RWPE1 (cell line): ENCODE results near the gene POU6F2.

Experiments used
- CTCF ChIA-PET: fragments of 350-600 bp; sonication (Branson Sonifier 250); formaldehyde crosslinking; extraction: SDS; loops from one replicate; lab custom pipeline; 2021; lab: Yijun Ruan, JAX
- POLR2A ChIA-PET: fragments of 400-600 bp; formaldehyde crosslinking; extraction: SDS; loops from one replicate; lab custom pipeline; 2020; ENCODE audit warnings: antibody characterized with exemption; ENCODE audit not compliant: low non-redundant PET; lab: Yijun Ruan, JAX
- DNase-seq: peaks from one replicate; pipeline ENCODE4 v3.0.0; 2012; ENCODE audit warnings: low spot score
- H3K27ac ChIP-seq: fragments of 450-650 bp; 2 replicates; pipeline ENCODE4 v1.5.1; 2017
- TF ChIP-seq, protein P1 (sequence below): fragments of 450-650 bp; conservative IDR thresholded peaks from 2 replicates; pipeline ENCODE4 v1.5.1; 2017; ENCODE audit warnings: low read depth, mild to moderate bottlenecking

The POU6F2 gene

DNA sequence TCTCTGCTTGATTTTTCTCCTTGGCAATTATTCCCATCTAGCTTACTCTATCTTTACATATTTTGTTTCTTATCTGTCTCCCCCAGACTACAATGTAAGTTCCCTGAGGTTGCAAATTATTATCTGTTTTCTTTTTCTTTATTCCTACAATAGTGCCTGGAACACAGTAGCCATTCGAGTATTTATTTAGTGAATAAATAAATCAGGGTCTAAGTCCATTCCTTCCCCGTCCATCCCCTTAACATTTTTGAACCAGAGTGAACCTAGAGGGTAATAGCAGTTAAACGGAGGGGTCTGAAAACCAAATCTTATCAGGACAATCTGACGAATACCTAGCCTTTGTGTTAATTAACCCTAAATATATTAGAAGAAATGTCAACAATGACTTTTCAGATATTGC is 335.7 kb downstream of the POU6F2 start:
- no peak overlapping the region for H3K27ac ChIP-seq
- DNase-seq: no peak
- ChIA-PET POLR2A (no interaction called here), CTCF (no interaction called here)
- TF ChIP-seq, protein P1, sequence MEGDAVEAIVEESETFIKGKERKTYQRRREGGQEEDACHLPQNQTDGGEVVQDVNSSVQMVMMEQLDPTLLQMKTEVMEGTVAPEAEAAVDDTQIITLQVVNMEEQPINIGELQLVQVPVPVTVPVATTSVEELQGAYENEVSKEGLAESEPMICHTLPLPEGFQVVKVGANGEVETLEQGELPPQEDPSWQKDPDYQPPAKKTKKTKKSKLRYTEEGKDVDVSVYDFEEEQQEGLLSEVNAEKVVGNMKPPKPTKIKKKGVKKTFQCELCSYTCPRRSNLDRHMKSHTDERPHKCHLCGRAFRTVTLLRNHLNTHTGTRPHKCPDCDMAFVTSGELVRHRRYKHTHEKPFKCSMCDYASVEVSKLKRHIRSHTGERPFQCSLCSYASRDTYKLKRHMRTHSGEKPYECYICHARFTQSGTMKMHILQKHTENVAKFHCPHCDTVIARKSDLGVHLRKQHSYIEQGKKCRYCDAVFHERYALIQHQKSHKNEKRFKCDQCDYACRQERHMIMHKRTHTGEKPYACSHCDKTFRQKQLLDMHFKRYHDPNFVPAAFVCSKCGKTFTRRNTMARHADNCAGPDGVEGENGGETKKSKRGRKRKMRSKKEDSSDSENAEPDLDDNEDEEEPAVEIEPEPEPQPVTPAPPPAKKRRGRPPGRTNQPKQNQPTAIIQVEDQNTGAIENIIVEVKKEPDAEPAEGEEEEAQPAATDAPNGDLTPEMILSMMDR: no peak

DNA sequence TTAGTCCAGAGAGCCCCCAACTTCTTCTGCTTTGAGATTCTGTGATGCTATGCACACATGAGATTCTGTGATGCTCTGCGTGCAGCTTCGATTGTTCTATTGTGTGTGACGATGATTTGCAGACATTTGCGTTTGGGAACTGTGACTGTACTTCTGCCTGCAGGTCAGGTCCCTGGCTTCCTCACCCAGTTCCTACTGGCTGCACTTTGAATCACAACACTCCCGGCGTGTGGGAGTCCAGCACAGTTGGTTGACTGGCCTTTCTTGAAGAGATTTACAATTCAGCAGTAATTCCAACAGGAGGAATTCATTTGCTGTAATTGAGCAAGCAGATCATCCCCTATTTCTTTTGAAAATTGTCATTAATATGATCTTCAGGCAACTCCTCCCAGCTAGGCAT is 336.3 kb downstream of the POU6F2 start:
- ChIA-PET CTCF (no interaction called here), POLR2A (no interaction called here)
- no peak for DNase-seq
- no peak overlapping the region for H3K27ac ChIP-seq
- TF ChIP-seq, protein P1: no peak

DNA sequence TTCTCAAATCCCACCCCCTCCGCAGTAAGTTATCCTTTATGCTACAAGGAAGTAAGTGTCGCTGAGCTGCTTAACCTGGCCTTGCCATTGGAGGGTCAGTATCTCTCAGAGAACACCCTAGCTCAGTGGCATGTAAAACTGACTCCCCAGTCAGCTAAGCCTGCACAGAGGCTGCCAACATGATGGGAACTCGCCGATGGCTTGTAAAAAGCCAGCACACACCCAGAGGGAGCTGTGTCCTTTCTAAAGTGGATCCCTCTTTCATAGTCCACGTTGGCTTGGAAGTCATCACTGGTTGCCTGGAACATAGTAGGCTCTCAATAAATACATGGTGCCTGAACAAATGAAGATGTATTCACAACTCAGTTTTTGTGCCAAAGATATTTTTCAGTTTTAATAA is 339.4 kb downstream of the POU6F2 start:
- no peak for DNase-seq
- no peak overlapping the region for H3K27ac ChIP-seq
- ChIA-PET POLR2A (no interaction called here), CTCF (no interaction called here)
- TF ChIP-seq, protein P1: no peak

DNA sequence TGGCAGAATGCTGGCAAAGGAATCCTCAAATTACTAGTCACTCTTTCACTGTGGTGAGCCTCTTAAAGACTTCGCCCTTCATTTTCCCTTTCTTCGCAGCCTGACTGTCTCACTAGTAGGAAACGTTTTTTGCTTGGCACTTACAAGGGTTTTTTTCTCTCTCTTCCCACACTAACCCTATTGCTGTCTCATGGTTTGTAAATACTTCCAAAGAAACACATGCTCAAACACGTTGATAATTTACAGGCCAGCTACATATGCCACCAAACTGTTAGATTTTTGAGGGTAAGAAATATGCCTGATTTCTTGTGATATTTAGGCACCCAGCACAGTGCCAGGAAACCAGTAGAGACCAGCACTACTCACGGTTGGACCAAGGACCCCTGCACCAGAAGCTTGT is 340.2 kb downstream of the POU6F2 start:
- DNase-seq: no peak
- CTCF ChIA-PET: no interaction called here
- no peak overlapping the region for H3K27ac ChIP-seq
- TF ChIP-seq, protein P1: no peak
- POLR2A ChIA-PET: no interaction called here

DNA sequence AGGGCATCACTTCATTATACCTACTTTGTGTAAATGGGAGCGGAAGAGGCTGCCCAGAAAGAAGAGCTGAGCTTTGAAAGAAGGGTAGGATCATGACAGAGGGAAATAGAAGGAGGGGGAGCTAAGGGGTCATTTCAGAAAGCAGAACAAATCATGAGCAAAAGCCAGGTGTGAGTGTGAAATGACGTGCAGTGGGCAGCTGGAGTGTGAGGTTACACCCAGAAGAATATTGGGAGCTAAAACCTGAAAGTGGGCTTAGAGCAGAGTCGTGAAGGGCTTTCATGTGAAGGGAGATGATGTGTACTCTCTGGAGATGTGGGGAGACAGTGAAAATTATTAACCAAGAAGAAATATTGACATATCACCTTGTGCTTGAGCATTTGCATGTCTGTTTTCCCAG is 343.5 kb downstream of the POU6F2 start:
- ChIA-PET POLR2A (no interaction called here), CTCF (no interaction called here)
- no peak for DNase-seq
- H3K27ac ChIP-seq: no peak overlapping the region
- TF ChIP-seq, protein P1: no peak

DNA sequence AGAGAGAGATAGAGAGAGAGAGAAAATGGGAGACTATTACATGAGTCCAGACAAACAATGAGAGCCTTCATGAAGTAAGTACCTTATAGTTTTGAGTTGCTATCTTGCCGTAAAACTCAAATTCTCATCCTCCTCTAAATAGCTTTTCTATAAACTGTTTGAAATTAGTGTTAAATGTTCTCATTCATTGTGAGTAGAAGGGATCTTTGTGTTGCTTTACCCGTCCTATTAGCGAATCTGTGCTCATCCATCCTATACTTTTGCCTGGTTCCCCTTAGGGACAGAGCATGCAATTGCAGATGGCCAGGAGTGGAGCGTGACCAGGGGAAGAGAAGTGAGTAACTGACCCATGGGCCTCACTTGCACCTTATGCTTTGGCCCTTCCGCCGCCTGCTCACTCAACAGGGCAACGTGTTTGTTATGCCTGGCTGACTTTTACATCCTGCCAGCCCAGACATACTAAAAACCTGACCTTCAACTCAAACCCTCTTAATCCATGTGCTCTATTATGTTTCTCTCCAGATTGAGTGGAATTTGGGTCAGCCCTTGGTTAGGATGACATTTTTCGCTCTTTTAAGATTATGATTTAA is 344.3 kb downstream of the POU6F2 start:
- TF ChIP-seq, protein P1: no peak
- no peak for DNase-seq
- no peak overlapping the region for H3K27ac ChIP-seq
- CTCF ChIA-PET: interaction anchor here (0.6 kb wide), 1 partner anchor 170 kb away, joined by 3 read pairs; no protein-coding TSS in a partner anchor
- POLR2A ChIA-PET: no interaction called here
